Panc1 (cell line): ENCODE results near the gene BTG1. TPM values are rescaled to one million over a fixed set of nuclear protein-coding genes. Genes with fewer than 3 reads are reported as not detected.

Experiments used
- ATAC-seq: fragments of 200-7000 bp; cut with Tn5 transposase; 2 replicates; pipeline ENCODE4 v1.9.1; 2020; ENCODE audit warnings: mild to moderate bottlenecking, moderate library complexity
- BruUV-seq: library from RNA; stranded (reverse); fragments of 400-500 nt; replicated peaks from 2 replicates; lab custom pipeline; 2021; lab: Mats Ljungman, UMichigan
- CTCF ChIA-PET: fragments of 300-600 bp; sonication (Branson Sonifier 250); formaldehyde crosslinking; loops from one replicate; lab custom pipeline; 2022; ENCODE audit warnings: antibody characterized with exemption; lab: Charles Lee
- POLR2A ChIA-PET: fragments of 300-600 bp; sonication (Branson Sonifier 250); formaldehyde crosslinking; loops from one replicate; lab custom pipeline; 2022; ENCODE audit warnings: antibody characterized with exemption; lab: Charles Lee
- DNase-seq: peaks from one replicate; pipeline ENCODE4 v3.0.0-alpha.2; 2010; ENCODE audit warnings: low read depth, low spot score
- H3K27ac ChIP-seq: 2 replicates; pipeline ENCODE4 v1.5.1; 2011; ENCODE audit warnings: mild to moderate bottlenecking, low read length, inconsistent platforms
- H3K27me3 ChIP-seq: fragments of 200-500 bp; sonication (Bioruptor generic); 2 replicates; pipeline ENCODE4 v1.6.0; 2014; ENCODE audit warnings: low read length, inconsistent platforms; ENCODE audit not compliant: control insufficient read depth, insufficient read depth
- H3K36me3 ChIP-seq: fragments of 200-500 bp; sonication (Bioruptor generic); 2 replicates; pipeline ENCODE4 v1.5.1; 2014; ENCODE audit warnings: inconsistent platforms, mild to moderate bottlenecking, low read length, moderate library complexity; ENCODE audit not compliant: control insufficient read depth, insufficient read depth
- H3K4me1 ChIP-seq: 2 replicates; pipeline ENCODE4 v1.5.1; 2011; ENCODE audit warnings: inconsistent platforms, mild to moderate bottlenecking, low read length, moderate library complexity; ENCODE audit not compliant: control insufficient read depth, insufficient read depth
- H3K4me3 ChIP-seq, 2 experiments: 2 replicates each; pipeline ENCODE4 v1.5.1; 2011 to 2012; ENCODE audit warnings: low read depth in 2 of 2, low read length in 2 of 2, mild to moderate bottlenecking in 2 of 2, inconsistent platforms in 1 of 2, moderate library complexity in 1 of 2
- H3K9me3 ChIP-seq: fragments of 200-500 bp; sonication (Bioruptor generic); 2 replicates; pipeline ENCODE4 v1.5.1; 2014; ENCODE audit warnings: low read depth, mild to moderate bottlenecking, inconsistent platforms, low read length, moderate library complexity; ENCODE audit not compliant: control insufficient read depth, insufficient read depth
- POLR2AphosphoS5 ChIP-seq: IDR thresholded peaks from 2 replicates; pipeline ENCODE4 v1.6.1; 2012; ENCODE audit warnings: mild to moderate bottlenecking, low read depth, low read length, moderate library complexity
- REST ChIP-seq, 2 experiments: IDR thresholded peaks; 2 replicates each; pipeline ENCODE4 v1.6.1; 2011 to 2012; ENCODE audit warnings: low read depth in 2 of 2, control low read depth in 1 of 2, low read length in 1 of 2, mild to moderate bottlenecking in 1 of 2, moderate library complexity in 1 of 2; ENCODE audit not compliant: insufficient read depth in 1 of 2
- SIN3A ChIP-seq: IDR thresholded peaks from 2 replicates; pipeline ENCODE4 v1.6.1; 2012; ENCODE audit warnings: low read depth, mild to moderate bottlenecking, low read length, moderate library complexity, borderline replicate concordance; ENCODE audit not compliant: insufficient read depth
- TCF7L2 ChIP-seq: IDR thresholded peaks from 2 replicates; pipeline ENCODE4 v1.6.1; 2011; ENCODE audit warnings: mild to moderate bottlenecking, low read depth, low read length, inconsistent platforms
- in situ Hi-C: cut with HindIII; loops from 2 replicates; pipeline ENCODE4 v1.10.0; 2016; ENCODE audit warnings: low sequenced_read_pairs, low pct_unique_long_range_greater_than_20kb
- intact Hi-C: fragments of 100-400 bp; cut with micrococcal nuclease; formaldehyde crosslinking; loops from one replicate; pipeline ENCODE4 v1.10.0; 2022; ENCODE audit not compliant: unreplicated experiment
- total RNA-seq: library from RNA; stranded (reverse); gene quantifications from one replicate; pipeline ENCODE4 v1.2.1, GENCODE V29; 2021; ENCODE audit not compliant: unreplicated experiment
- TF ChIP-seq, protein P1 (sequence below): fragments of 450-650 bp; IDR thresholded peaks from 2 replicates; pipeline ENCODE4 v1.5.1; 2017; ENCODE audit warnings: mild to moderate bottlenecking

The BTG1 gene
- total RNA-seq, 1 experiment from 2014 or later = 50.0 TPM

- POLR2A ChIA-PET = no interaction called here
- in situ Hi-C loops = no loop called here
- Histone ChIP-seq H3K27ac (peak overlapping the region; percentile 93), H3K27me3 (no peaks in the 10 kb centered on the region), H3K4me3 (peak overlapping the region in 1 of 2 experiments; percentile 35; a peak in 2 of 4 replicates), H3K9me3 (no peaks in the 10 kb centered on the region), H3K36me3 (no peaks in the 10 kb centered on the region), H3K4me1 (peaks cover 55% of the 10 kb centered on the region)
- CTCF ChIA-PET = no interaction called here
- intact Hi-C loops = no loop called here
- no TSS peak for BruUV-seq
- TF ChIP-seq, protein P1, sequence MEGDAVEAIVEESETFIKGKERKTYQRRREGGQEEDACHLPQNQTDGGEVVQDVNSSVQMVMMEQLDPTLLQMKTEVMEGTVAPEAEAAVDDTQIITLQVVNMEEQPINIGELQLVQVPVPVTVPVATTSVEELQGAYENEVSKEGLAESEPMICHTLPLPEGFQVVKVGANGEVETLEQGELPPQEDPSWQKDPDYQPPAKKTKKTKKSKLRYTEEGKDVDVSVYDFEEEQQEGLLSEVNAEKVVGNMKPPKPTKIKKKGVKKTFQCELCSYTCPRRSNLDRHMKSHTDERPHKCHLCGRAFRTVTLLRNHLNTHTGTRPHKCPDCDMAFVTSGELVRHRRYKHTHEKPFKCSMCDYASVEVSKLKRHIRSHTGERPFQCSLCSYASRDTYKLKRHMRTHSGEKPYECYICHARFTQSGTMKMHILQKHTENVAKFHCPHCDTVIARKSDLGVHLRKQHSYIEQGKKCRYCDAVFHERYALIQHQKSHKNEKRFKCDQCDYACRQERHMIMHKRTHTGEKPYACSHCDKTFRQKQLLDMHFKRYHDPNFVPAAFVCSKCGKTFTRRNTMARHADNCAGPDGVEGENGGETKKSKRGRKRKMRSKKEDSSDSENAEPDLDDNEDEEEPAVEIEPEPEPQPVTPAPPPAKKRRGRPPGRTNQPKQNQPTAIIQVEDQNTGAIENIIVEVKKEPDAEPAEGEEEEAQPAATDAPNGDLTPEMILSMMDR = no peak
- no peak for TF ChIP-seq SIN3A
- no peak for TF ChIP-seq POLR2AphosphoS5
- no peak for TF ChIP-seq REST (IDR thresholded peaks at IDR 0.05; ENCODE audit: insufficient read depth in 1 of 2, low read depth in 2 of 2, low read length in 1 of 2)
- no peak for TF ChIP-seq TCF7L2
- DNase-seq (no peak), ATAC-seq (peak; percentile 61)
Observed at GRCh38 chr12:92105676-92106075, 40.0 kb downstream of the BTG1 start.

- no peak for ATAC-seq
- CTCF ChIA-PET = no interaction called here
Observed at GRCh38 chr12:92105110-92105509, 40.5 kb downstream of the BTG1 start.

More at GRCh38 chr12:92105110-92105509, 40.5 kb downstream of the BTG1 start:
- DNase-seq = no peak
- Histone ChIP-seq H3K4me1 (peaks cover 53% of the 10 kb centered on the region), H3K9me3 (no peaks in the 10 kb centered on the region), H3K27me3 (no peaks in the 10 kb centered on the region), H3K36me3 (no peaks in the 10 kb centered on the region), H3K27ac (peak overlapping the region; percentile 93), H3K4me3 (no peak overlapping the region)
- POLR2A ChIA-PET = no interaction called here
- no TSS peak for BruUV-seq
- TF ChIP-seq POLR2AphosphoS5 (no peak), SIN3A (no peak), REST (IDR thresholded peaks at IDR 0.05; ENCODE audit: insufficient read depth in 1 of 2, low read depth in 2 of 2, low read length in 1 of 2) (no peak), TCF7L2 (no peak)
- TF ChIP-seq, protein P1 = no peak
- intact Hi-C loops (no loop called here), in situ Hi-C loops (no loop called here)
